Stimulated activated CD8-positive, alpha-beta memory T cell treated with anti-CD3 and anti-CD28 coated beads, Interleukin-4, amount 100 ng/mL, for 1 hour (primary cell): ENCODE results near the gene SMG6.
"Not testable (repeated sequence)": the region's sequence is repeated elsewhere in the genome, so short reads cannot be mapped to it uniquely, and the experiment has no call there.

Experiments
- DNase-seq, 2 donors: peaks; one replicate each; pipeline ENCODE4 v3.0.0-alpha.2; 2020; ENCODE audit warnings: low read depth in 2 of 2, low spot score in 1 of 2

SMG6 gene

DNA sequence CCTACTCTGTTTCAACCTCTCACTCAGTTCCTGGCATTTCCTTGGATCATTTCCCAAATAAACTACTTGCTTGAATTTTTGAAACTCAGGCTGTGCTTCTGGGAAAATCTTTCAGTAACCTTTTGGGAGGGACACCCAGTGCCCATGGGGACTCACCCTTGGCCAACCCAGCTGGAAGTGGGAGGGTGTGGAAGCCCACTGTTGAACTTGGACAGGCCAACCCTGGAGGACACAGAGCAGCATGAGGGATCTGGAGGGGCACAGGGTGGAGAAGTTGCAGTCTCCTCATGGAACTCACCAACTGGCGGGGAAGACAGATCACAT lies 289.6 kb downstream of the SMG6 start:
- no peak for DNase-seq

DNA sequence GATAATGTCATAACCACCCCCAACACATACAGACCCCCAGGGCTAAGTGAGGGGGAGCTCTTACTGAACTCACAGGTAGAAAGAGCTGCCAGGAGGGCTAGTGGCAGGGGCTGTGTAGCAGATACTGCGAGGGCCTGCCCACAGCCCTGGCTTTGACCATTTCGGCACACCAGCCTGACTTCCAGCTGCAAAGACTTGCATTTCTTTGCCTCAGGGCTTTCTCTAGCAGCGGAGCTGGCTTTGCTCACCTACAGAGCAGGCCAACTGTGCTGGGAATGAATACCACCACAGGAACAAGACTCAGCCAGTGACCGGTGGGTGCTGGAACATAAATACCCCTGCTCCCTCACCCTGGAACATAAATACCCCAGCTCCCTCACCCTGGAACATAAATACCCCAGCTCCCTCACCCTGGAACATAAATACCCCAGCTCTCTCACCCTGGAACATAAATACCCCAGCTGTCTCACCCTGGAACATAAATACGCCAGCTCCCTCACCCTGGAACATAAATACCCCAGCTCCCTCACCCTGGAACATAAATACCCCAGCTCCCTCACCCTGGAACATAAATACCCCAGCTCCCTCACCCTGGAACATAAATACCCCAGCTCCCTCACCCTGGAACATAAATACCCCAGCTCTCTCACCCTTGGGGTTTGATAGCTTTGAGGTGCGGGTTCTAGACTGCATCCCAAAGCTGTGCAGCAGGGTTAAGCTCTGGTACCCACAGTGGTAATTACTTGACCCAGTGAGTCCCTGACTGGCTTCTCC lies 290.2 kb downstream of the SMG6 start:
- DNase-seq = not testable (repeated sequence)

DNA sequence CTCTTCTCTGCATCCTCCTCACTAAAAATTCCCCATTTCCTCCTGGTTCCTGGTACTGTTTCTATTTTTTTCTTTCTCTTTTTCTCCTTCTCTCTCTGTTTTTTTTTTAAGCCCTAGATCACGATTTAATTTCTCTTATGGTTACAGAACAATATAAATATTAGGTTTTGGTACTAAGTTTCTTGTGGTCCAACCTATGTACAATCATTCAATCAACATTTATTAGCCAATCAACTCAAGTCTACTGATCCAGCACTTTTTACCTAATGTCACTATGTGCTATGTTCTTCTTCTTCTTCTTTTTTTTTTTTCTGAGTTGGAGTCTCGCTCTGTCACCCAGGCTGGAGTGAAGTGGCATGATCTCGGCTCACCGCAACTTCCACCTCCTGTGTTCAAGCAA lies 291.1 kb downstream of the SMG6 start:
- no peak for DNase-seq

DNA sequence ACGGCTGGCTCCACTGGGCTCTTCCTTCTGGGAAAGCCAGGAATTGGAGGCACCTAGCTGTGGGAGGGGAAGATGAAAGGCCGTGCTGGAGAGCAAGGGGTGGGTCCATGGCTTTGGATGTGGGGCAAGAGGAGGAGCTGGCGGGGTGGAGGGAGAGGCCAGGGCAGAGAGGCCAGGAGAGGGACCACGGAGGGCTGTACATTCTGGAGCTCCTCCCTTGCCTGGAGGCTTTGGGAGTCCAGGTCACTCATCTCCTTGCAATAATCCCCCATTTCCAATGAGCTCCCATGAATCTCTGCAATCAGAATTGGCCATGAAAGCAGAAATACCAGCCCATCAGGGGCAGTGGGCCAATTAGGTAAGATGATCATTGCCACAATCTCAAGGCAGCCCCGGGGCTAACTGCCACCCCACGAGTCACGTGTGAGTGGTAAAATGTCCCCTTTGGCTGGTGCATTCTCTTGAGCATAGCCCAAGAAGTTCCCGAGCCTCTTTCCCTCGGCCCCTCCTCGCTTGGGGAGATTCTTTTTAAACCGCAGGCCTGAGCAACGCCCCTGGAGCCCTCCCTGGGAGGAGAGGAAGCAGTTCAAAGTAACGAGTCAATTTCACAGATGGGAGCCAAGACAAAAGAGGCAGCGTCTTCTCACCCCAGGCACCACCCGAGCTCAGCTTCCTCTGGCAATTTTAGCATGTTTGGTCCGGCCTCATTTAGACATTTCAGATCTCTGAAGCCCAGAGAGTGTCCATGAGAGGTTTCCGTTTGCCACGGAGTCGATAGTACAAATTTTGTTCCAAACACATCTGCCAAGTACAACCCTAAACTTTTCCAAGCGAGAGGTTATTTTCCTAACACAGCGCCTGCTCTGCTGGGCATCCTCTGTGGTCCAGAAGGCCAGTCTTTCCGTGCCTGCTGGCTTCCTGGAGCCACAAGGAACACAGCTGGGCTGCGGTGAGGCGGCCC lies 291.9 kb downstream of the SMG6 start:
- no peak for DNase-seq
